ENCODE measurements around the gene SLC4A1. TPM values are rescaled to one million over a fixed set of nuclear protein-coding genes. Genes with fewer than 3 reads are reported as not detected.

Gene SLC4A1
- not detected in 2 replicates for total RNA-seq (2014; rRNA removed; shearing (Covaris generic))

DNA sequence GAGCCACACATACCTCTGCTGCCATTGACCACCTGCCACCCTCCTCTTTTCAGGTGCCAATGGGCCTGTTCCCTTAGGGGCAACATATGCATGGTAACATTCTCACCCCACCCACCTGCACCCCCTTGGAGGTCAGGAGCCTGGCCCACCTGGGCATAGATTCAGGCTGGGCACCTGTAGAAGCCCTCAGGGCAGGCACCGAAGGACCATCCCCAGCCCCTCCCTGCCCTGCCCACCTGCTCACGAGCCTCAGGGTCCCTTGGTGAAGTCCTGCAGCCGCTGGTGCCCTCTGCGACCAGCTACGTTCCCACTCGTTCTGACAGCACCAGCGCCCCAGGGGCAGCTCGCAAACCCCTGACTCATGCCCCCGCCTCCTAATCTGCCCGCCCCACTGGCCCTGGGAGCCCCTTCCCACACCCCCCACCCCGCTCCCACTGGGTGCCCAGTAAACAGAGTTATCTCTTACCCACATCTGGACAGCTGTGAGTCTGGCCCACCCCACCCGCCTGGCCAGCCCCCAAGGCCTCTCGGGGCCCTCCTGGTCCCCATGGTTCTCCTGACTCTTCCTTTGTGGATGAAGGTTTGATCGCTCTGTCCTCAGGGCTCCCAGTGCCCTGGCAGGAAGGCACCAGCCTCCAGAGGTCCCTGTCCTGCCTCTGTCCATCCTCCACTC, at the start of gene SLC4A1:
SLC4A1 (minus strand) TSS at position 318 of the 673 bp plus-strand sequence. CDS start 5,269 bp downstream, outside the sequence.
- DNase-seq (ENCODE audit: low spot score), result no peak

DNA sequence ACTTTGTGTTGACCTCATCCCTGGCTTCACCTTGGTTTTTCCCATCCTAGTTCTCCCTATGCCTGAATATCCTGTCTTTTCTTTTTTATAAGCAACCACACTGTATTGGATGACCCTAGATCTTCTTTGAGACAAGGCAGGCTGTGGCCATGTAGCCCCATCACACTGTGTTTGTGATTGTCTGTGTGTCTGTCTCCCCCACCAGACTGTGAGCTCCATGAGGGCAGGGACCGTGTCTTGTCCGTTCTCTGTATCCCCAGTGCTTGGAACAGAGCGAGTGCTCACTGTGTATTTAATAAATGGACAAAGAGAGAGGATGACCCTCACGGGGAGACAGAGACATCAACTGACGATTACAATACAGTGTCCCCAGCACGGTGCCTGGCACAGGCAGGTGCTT, 49.6 kb upstream of the SLC4A1 start:
- DNase-seq (ENCODE audit: low spot score), result no peak

DNA sequence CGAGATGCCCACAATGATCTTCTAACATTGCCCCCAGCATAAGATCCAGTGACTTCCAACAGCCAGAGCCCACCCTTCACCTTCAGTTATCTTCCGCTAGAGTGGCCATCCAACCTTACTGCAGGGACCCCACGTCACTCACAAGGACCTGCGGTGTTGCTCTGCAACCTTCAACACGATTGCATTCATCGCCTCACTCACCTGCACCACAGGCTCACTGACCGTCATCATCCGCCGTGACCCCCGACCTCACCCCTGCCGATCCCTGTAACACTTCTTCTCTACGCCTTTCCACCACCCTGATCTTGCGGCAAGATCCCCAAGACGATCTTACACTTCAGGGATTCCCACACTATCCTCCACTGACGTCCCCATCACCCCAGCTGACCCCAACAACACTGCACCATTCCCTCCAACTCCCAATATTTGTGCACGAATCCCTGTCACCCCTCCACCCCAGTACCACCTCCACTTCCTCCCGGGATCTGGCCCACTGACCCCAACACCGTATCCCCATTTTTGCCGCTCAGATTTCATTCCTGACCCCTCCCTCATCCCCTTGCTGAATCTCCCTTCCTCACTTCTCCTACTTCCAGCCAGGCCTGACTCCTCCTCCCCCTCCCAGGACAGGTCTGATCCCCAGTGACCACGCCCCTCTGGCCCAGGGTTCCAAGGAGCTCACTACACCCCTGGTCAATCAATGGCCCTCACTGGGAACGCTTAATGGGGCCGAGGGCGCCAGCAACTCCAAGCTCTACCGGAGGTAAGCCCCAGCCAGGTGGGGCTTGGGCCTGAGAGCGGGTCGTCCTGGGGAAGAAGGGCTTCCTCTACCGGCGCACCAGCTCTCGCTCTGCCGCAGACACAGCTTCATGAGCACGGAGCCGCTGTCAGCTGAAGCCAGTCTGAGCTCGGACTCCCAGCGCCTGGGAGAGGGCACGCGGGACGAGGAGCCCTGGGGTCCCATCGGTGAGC, 48.1 kb upstream of the SLC4A1 start:
- DNase-seq (ENCODE audit: low spot score), result no peak

DNA sequence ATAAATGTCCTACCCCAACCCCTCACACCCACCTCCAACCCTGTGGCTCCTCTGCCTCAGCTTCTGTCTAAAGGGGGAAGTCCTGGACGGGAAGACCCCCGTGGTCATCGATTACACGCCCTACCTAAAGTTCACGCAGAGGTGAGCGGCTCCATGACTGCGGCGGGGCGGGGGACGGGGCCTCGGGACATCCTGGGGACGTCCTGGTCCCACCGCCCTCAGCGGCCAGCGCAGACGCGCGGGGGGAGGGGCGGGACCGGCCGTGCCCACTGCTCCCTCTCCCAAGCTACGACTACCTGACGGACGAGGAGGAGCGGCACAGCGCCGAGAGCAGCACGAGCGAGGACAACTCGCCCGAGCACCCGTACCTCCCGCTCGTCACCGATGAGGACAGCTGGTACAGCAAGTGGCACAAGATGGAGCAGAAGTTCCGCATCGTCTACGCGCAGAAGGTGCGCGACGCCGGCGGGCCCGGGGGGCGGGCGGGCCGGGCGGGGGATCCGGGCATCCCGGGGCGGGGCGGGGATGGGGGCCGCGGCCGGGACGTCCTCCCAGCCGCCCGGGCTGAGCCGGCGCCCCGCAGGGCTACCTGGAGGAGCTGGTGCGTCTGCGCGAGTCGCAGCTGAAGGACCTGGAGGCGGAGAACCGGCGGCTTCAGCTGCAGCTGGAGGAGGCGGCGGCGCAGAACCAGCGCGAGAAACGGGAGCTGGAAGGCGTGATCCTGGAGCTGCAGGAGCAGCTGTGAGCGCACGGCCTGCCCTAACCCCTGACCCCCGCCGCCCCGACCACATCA, 47.1 kb upstream of the SLC4A1 start:
- no peak for DNase-seq (ENCODE audit: low spot score)

DNA sequence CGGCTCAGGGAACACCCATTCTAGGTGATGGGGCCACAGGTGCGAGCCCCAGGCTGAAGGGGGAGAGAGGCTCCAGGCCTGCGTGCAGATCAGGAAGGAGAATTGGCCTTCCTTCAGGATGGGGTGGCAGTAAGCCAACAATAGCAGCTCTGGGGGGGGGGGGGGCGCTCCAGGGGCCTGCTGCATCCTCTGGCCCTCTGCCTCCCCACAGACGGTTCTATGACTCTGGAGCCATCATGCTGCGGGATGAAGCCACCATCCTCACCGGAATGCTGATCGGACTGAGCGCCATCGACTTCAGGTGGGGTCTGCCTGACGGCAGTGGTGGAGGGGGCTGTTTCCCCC, 46.6 kb upstream of the SLC4A1 start:
- DNase-seq (ENCODE audit: low spot score), result no peak

DNA sequence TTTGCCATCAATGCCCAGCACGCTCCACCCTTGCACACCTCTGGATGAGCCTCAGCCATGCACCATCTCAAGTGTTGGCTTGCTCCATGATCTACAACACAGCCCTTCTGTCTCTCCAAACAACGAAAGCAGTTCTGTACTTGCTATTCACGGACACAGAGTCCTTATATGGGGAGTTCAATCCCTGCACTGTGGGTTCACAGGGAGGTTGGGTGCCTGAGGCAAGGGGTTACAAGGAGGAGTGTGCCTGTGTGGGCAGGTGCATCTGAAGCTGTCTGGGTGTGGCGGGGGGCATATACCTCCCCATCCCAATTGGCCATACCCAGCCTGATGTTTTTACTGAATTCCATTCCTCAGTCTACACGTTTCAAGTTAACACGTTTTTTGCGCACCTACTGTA, 46.1 kb upstream of the SLC4A1 start:
- no peak for DNase-seq (ENCODE audit: low spot score)

DNA sequence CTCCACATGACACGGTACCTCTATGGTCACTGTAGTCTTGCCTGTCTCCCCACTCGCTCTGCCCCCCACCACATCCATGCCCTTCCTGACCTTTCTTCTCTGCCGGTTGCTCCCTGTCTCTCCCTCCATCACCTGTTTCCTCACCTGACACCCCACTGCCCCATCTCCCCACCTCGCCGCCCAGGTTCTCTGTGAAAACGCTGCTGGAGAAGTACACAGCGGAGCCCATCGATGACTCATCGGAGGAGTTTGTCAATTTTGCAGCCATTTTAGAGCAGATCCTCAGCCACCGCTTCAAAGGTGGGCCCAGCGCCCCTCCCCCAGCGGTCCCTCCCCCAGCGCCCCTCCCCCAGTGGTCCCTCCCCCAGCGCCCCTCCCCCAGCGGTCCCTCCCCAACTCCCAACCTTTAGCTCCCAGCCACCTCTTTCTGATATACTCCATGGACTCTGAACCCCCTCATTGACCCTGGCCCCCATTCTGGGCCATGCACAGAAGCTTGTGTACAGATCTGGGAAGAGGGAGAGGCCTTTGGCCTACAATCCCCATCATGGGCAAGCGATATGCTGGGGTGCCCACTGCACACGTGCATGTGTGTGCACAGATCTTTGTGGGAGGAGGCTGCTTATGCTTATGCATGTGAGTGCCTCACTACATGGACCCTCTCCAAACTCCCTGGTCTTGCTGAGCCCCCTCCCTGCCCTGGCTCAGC, 44.6 kb upstream of the SLC4A1 start:
- DNase-seq (ENCODE audit: low spot score), result no peak

DNA sequence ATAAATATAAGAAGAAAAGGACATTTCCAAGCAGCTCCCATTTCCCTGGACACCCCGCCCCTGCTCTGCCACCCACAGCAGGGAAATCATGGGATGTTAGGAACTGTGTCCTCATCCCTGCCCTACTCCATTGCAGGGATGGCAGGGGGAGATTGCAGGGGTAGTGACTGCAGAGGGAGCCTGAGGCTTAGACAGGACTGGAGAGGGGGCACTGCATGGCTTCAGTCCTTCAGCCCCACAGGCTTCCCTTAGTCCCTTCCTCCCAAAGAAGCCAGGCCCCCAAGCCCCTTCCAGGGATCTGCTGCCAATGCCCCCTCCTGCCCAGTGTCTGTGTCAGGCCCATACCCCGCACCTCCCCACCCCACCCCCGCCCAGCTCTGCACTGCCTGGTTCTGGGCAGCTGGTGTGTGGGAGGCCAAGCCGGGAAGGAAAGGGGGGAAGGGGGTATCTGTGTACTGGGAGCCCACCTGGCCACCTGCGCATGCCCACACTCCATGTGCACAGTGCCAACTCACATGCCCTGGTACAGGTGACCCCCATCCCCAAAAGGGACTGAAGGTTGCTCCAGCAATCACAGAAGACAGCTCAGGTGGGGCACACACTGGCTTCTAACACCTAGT, 43.7 kb upstream of the SLC4A1 start:
- DNase-seq (ENCODE audit: low spot score), result no peak

DNA sequence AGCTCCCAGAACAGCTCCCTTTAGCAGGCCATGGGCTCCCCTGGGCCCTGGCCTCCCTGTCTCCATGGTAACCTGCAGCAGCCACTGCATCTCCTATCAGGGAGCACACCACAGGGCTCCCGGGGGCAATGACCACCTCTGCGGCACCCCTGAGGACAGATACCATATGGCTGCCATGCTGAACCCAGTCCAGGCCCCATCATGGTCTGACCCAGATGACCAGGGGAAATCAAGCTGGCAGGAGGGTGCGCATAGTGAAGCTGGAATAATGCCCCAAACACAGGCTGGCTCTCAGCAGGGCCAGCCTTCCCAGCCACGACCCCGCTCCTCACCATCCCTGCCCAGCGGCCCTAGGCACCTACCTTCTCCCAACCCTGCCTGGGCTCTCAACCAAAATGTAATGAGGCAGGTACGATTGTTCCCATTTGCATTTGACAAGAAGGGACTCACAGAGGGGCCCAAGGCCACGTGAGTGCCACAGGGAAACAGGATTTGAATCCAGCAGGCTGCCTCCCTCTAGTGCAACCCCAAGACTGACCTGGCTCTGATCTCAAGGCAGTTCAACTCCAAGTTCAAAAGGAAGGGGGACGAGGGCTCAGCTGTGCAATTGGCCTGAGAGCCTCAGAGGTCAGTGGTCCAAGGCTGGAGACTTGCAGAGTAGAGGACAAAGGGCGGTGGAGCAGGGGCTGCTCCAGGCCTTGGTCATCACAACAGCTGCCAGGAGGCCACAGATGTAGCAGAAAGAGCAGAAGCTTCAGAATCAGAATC, 42.9 kb upstream of the SLC4A1 start:
- DNase-seq (ENCODE audit: low spot score), result no peak

DNA sequence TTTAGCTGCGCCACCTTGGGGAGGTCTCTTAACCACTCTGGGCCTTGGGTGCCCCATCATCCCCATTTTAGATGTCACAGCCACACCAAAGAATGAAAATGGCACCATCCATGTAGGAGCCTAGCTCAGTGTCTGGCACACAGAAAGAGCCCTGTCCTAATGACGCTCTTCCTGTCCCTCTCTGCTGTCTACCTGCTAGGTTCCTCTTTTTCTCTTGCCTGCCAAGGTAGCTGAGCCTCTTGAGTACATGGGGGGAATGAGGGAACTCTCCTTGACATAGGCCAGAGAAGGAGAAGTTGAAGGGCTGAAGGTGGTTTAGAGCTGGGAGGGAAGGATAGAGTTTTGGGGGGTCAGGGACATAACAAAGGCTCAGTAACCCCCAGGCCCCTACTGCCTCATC, 42.3 kb upstream of the SLC4A1 start:
- DNase-seq (ENCODE audit: low spot score), result no peak

DNA sequence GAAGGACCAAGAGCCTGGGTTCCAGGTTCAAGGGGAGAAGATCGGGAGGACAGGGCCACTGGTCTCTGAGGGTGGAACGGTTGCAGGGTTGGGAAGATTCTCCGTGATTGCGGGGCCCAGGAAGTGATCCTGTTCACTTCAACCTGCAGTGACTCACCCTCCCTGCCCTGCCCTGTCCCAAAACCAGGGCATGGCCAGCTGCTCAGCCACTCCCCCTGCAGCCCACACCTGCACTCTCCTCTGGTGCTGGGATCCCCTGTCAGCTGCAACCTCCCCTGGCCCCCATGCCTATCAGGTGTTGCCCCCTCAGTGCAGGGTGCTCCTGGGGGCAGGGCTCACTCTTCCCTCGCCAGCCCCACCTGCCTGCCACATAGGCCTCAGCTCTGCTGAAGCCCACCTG, 41.5 kb upstream of the SLC4A1 start:
- no peak for DNase-seq (ENCODE audit: low spot score)

DNA sequence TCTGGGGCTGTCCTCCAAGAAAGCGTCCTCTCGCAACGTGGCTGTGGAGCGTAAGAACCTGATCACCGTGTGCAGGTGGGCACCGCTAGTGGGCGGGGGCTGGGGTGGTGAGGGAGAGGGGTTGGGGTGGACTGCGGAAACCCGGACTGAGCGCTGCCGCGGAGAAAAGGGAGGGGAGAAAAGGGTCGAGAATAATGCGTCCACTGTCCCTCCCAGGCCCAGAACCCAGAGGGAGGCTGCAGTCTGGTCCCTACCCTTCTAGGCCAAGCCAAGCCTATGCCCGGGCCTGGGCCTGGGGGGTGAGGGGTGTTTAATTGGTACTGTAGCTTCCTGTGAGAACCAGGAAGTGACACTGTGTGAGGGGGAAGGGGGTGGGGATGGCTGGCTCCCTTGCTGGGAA, 40.9 kb upstream of the SLC4A1 start:
- DNase-seq (ENCODE audit: low spot score), result no peak

DNA sequence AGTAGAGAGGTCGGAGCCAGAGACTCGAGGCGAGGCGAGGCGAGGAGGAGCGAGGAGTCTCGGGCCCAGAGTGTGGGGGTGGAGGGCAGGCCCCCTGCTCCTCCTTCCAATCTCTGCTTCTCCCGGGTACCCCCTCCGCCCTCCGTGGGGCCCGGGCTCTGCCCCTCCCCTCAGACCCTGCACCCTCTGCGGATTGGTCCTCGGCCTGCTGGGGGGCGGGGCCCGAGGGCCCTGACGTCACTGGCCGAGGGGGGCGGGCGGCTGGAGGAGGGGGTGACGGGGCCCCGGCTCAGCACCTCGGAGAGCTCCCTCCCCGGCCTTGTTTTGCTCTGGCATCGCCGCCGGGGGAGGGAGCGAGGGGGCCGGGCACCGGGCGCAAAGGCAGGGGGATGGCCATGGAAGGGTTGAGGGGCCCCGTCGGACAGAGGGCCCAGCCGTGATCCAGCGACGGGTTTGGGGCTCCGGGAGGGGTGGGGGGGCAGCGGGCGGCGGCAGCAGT, 40.4 kb upstream of the SLC4A1 start, which contains the start of gene RUNDC3A:
RUNDC3A (plus strand) TSS at position 282 of the 499 bp plus-strand sequence. CDS start 232 bp downstream, outside the sequence.
- DNase-seq (ENCODE audit: low spot score), result no peak

DNA sequence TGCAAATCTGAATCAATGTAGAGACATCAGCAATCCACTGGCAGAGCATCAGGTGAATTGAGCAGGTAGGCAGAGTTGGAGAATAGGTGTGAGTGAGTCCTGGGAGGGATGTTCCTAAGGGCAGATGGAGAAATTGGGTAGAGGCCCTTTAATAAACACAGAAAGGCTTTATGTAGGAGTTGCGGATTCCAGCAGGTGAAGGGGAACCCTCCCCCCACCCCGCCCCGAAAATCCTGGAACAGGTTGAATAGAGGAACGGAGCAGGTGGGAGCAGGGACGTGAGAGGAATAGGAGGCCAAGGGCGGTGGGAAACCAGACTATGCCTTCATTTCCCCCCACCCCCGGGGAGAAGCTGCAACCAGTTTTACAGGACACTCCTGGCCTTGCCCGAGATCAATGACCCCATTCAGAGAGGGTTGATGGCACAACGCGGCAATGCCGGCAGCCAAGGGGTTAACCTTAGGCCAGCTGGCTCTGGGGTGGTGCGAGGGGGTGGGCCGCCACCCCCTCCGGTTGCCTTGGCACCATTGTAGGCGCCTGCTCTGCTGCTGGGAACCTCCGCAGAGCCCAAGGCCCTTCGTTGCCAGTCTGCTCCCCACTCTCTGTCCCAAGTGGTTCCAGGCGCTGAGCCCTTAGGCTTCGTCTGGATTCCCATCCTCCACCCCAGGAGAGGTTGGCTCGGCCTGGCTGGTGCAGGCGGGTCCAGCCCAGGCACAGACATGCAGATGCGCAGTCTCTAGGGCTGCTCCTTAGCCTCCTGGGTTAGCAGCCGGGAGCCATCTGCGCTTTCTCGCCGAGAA, 39.7 kb upstream of the SLC4A1 start:
- no peak for DNase-seq (ENCODE audit: low spot score)

DNA sequence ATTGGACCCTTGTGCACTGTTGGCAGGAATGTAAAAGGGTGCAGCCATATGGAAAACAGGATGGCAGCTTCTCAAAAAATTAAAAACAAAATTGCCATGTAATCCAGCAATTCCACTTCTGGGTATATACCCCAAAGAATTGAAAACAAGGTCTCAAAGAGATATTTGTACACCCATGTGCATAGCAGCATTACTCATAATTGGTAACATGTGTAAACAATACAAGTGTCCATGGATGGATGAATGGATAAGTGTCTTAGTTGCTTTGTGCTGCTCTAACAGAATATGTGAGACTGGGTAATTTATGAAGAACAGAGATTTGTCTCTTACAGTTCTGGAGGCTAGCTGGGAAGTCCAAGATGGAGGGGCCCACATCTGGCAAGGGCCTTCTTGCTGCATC, 36.7 kb upstream of the SLC4A1 start:
- no peak for DNase-seq (ENCODE audit: low spot score)

DNA sequence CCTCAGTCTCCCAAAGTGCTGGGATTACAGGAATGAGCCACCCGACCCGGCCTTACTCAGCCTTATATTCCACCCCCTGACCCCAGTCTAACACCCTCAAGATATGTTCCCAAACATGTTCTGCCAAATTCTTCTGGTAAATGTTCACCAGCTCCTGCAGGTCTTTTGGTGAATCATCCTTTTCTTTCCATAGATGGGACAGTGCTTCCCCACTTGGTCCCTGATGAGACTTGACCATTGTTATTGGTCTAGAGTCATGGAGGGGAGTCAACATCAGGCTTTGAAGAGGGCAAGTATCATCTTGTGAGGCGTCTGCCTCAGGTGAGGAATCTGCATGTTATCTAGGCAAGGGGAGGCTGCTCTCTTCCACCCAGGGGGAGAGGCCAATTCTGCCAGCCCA, 30.0 kb upstream of the SLC4A1 start:
- DNase-seq (ENCODE audit: low spot score), result no peak

DNA sequence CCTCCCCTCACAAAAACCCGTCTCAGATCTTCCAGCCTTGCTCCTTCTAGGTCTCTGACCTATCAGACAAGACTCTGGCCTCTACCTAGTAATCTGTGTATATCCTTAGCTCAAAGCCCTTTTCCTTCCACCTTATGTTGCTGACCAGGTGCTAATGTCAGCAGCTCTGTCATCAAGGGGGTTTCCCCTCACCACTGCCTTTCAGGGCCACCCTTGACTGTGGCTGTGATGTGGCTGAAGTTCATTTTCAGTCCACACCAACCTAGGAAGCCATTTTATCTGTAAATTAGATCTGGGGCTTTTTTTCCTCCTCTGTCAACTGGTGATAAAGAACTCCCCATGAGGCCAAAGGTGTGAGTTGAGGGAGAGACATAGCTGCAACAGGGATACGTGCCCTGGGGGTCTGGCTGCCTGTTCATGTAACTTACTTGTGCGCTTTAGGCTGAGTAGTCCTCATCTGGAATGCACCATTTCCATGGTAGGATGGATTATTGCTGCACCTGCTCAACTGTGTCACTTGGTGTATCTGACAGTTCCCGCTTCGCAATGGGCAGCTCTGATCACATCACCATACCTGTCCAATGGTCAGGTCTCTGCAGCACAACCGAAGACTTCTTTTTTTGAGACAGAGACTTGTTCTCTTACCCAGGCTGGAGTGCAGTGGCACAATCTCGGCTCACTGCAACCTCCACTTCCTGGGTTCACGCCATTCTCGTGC, 25.7 kb upstream of the SLC4A1 start:
- DNase-seq (ENCODE audit: low spot score), result no peak

DNA sequence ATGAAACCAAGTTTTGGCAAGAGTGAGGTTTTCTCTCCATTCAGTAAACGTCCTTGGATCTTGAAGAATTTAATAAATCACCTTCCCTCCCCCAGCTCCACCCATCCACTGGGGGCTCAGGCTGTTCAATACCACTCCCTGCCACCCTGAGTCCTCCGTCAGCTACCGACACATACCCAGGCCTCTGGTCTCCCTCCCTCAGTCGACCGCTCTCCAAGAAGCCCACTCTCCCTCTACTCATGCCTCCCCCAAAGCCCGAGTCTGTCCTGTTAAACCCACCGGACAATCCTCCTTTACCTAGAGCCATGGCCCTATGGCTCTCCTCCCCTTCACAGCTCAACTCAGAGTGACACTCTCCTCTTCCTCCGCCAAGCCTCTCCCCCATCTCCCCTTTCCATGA, 19.7 kb upstream of the SLC4A1 start:
- no peak for DNase-seq (ENCODE audit: low spot score)

DNA sequence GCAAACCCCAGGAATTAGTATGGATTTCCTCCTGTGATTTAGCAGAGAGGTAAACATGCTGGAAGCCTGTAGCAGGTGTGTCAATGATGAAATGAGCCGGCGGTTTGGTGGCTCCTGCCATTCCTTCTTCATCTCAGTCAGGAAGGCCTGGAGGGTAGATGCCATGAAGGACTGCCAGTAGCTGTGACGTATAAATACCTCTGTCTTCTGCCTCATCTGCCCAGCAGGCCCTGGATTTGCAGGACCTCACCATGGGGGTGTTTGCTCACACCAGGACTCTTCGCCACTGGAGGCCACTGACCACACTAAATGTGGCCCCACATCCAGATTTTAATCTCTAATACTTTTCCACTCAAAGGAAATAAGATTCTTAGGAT, 16.1 kb upstream of the SLC4A1 start:
- DNase-seq (ENCODE audit: low spot score), result no peak
